ENCODE results near the gene GSTM4.

GSTM4 gene

DNA sequence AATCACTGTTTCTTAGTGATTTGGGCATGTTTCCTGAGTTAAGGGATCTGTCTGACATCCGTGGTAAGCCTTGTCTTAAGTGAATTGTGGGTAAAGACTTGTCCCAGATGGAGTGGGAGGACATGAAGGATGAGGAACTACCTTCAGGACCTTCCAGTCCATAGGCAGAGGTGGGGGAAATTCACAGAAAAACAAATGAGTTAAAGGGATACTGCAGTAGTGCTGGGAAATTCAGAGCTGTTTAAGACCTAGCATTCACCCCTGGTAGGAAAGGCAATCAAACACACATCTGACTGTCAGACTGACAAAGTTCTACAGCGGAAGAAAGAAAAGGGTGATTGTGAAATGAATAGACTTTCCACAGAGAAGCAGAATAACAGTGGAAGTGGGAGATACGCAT, 39.5 kb upstream of the GSTM4 start:
- Histone ChIP-seq H3K27me3 (replicated peaks in 2 of 5; ENCODE audit: control insufficient read depth in 4 of 5, insufficient read depth in 5 of 5, low read length in 4 of 5) (no peaks in the 10 kb centered on the region), H3K27ac (ENCODE audit: insufficient read depth in 1 of 2, low read depth in 1 of 2, low read length in 2 of 2, poor library complexity in 1 of 2, severe bottlenecking in 2 of 2) (peak overlapping the region; percentile 62 to 66), H3K9me3 (ENCODE audit: control extremely low read depth in 1 of 5, control insufficient read depth in 4 of 5, insufficient read depth in 2 of 5, low read depth in 1 of 5, low read length in 4 of 5) (no peaks in the 10 kb centered on the region), H3K36me3 (ENCODE audit: control insufficient read depth in 4 of 4, insufficient read depth in 4 of 4, low read length in 3 of 4) (no peaks in the 10 kb centered on the region), H3K4me3 (ENCODE audit: control insufficient read depth in 1 of 7, extremely low read depth in 1 of 7, insufficient read depth in 4 of 7, low read depth in 2 of 7, low read length in 6 of 7) (peak overlapping the region in 2 of 7 experiments; percentile 19 to 32), H3K4me1 (ENCODE audit: control extremely low read depth in 1 of 4, control insufficient read depth in 4 of 4, insufficient read depth in 4 of 4, low read length in 3 of 4) (peaks cover 35 to 53% (median 44%) of the 10 kb centered on the region in 4 experiments)
- no peak for DNase-seq
- POLR2A ChIA-PET, result interaction anchor here (1.0 to 1.2 kb wide), 3 partner anchors 11 to 68 kb away, joined by 3 to 4 read pairs (median 4); partner anchors contain the start of gene GNAI3
- WGBS (ENCODE audit: insufficient coverage), result 67% methylated on average over 3 of the region's 3 CpGs
- CTCF ChIA-PET, result interaction anchor here (0.9 to 9.5 kb wide), 9 partner anchors 10 to 70 kb away, joined by 3 to 90 read pairs (median 6); no protein-coding TSS in a partner anchor

DNA sequence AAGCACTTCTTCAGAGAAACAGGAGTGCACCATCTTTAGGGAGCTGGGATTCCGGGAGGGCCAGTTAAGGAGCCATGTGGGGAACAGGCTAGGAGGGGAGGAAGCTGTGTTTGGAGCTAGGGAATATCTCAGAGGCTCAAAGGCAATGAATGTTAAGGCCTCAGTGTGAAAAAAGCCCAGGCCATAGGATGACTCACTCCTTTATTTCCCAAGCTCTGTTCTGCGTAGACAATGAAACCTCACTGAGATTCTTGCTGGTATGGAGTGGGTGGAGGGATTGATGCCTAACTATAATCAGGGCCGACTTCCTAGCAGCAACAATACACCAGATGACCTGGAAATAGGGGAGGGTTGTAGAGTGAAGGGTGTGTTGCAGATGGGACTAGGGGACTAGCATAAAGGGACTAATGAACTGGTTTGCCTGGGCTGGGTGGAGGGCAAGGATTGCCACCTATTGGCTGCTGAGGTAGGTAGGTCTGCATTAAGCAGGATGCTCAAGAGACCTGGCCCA, 38.6 kb upstream of the GSTM4 start:
- 86% methylated on average over 2 of the region's 3 CpGs for WGBS (ENCODE audit: insufficient coverage)
- peaks cover 42 to 63% (median 52%) of the 10 kb centered on the region in 4 experiments for H3K4me1 ChIP-seq (ENCODE audit: control extremely low read depth in 1 of 4, control insufficient read depth in 4 of 4, insufficient read depth in 4 of 4, low read length in 3 of 4)
- ChIA-PET POLR2A (no interaction called here), CTCF (interaction anchor here (0.8 to 9.5 kb wide), 8 partner anchors 9 to 71 kb away, joined by 3 to 90 read pairs (median 6); no protein-coding TSS in a partner anchor)
- no peak overlapping the region for H3K4me3 ChIP-seq (ENCODE audit: control insufficient read depth in 1 of 7, extremely low read depth in 1 of 7, insufficient read depth in 4 of 7, low read depth in 2 of 7, low read length in 6 of 7)
- H3K36me3 ChIP-seq (ENCODE audit: control insufficient read depth in 4 of 4, insufficient read depth in 4 of 4, low read length in 3 of 4), result no peaks in the 10 kb centered on the region
- no peaks in the 10 kb centered on the region for H3K27me3 ChIP-seq (replicated peaks in 2 of 5; ENCODE audit: control insufficient read depth in 4 of 5, insufficient read depth in 5 of 5, low read length in 4 of 5)
- H3K27ac ChIP-seq (ENCODE audit: insufficient read depth in 1 of 2, low read depth in 1 of 2, low read length in 2 of 2, poor library complexity in 1 of 2, severe bottlenecking in 2 of 2), result peak overlapping the region in 1 of 2 experiments; percentile 66
- H3K9me3 ChIP-seq (ENCODE audit: control extremely low read depth in 1 of 5, control insufficient read depth in 4 of 5, insufficient read depth in 2 of 5, low read depth in 1 of 5, low read length in 4 of 5), result no peaks in the 10 kb centered on the region
- DNase-seq, result peak in 1 of 3 donors; percentile 45

DNA sequence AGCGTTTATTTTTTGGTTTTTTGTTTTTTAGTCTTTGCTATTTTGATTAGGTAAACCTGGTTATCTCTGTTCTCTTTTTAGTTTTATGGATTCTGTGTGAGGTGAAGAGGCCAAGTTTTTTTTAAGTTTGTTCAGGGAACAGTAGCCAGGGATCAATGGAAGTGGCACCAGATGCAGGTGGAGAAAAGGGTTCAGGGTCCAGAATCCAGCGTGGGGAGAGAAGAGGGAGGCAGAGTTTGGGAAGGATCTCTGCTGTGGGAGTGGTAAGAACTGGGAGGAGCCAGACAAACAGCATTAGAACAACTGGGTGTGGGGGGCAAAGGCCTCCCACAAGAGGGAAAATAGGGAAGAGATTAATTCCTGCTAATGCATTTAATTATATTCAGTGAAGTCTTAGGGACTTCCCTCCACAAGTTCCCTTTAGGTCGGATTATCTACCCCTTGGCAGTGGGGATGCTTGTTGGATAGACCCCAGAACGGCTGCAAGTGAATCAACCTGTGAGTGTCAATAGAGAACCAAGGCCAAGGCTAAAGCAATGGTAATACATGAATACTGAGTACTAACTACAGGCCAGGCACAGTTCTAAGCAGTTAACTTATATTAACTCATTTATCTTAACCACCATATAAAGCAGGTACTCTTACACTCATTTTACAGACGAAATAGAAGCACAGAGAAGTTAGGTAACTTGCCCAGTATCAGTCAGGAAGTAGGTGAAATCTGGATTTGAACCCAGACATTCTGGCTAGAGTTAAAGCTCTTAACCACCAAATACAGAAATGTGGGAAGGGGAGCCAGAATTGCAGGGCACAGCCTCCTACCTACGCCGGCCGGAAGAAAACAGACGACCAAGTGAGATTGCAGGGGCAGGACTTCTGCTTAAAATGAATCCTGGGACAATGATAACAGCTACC, 37.0 kb upstream of the GSTM4 start:
- Histone ChIP-seq H3K27ac (ENCODE audit: insufficient read depth in 1 of 2, low read depth in 1 of 2, low read length in 2 of 2, poor library complexity in 1 of 2, severe bottlenecking in 2 of 2) (peak overlapping the region; percentile 97 to 99), H3K27me3 (replicated peaks in 2 of 5; ENCODE audit: control insufficient read depth in 4 of 5, insufficient read depth in 5 of 5, low read length in 4 of 5) (no peaks in the 10 kb centered on the region), H3K4me3 (ENCODE audit: control insufficient read depth in 1 of 7, extremely low read depth in 1 of 7, insufficient read depth in 4 of 7, low read depth in 2 of 7, low read length in 6 of 7) (peak overlapping the region; percentile 76 to 97 (median 93)), H3K9me3 (ENCODE audit: control extremely low read depth in 1 of 5, control insufficient read depth in 4 of 5, insufficient read depth in 2 of 5, low read depth in 1 of 5, low read length in 4 of 5) (no peaks in the 10 kb centered on the region), H3K4me1 (ENCODE audit: control extremely low read depth in 1 of 4, control insufficient read depth in 4 of 4, insufficient read depth in 4 of 4, low read length in 3 of 4) (peaks cover 51 to 79% (median 68%) of the 10 kb centered on the region in 4 experiments), H3K36me3 (ENCODE audit: control insufficient read depth in 4 of 4, insufficient read depth in 4 of 4, low read length in 3 of 4) (no peaks in the 10 kb centered on the region)
- POLR2A ChIA-PET, result interaction anchor here (0.6 to 2.0 kb wide), 3 partner anchors 10 to 70 kb away, joined by 4 to 14 read pairs (median 5); partner anchors contain the start of gene GNAI3
- CTCF ChIA-PET, result interaction anchor here (0.8 to 25.8 kb wide), 10 partner anchors 10 to 126 kb away, joined by 3 to 430 read pairs (median 5); partner anchors contain the start of genes GNAI3 and GPR61
- DNase-seq, result no peak
- WGBS (ENCODE audit: insufficient coverage), result 22% methylated on average over 8 of the region's 9 CpGs

DNA sequence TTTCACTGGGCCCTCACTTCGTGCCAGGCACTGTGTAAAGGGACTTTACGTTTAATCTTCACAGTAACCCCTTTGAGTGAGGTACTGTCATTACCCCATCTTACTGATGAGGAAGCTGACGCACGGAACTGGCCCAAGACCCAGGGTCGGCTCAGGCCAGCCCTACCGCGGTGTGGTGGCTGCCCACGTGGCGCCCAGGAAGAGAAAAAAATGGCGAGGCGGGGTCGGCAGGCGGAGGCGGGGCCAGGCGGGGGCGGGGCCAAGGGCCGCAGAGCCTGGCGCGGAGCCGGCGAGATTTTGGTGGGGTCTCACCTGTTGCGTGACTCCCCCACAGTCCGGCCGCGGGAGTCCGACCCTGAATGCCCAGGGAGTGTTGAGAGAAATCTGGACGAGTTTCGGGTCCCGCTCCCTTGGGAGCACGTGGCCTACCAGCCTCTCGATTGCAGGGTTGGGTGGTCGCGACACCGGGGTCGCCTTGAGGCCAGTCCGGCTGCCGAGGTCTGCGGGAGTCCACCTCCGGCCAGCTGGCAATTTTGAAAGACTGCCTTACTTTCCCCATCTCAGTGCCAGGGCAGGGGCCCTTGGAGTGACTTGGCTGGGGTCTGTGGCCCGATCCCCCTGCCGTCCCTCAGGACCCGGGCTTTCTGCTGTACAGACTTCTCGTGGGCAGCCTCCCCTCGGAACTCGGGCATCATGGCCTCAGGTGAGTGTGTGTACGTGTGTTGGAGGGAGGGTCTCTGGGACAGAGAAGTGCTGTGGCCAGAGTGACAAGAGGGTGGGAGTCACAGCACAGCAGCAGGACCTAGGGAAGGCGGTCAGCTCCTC, 36.1 kb upstream of the GSTM4 start, which contains the start of the genes AMPD2 and GNAT2:
TSS of gene AMPD2 (plus strand) at position 262 of the 825 bp plus-strand sequence. CDS start 1,339 bp downstream, outside the sequence.
TSS of gene GNAT2 (minus strand) at position 41 of the 825 bp plus-strand sequence. CDS start 6,746 bp downstream, outside the sequence.
- ChIA-PET CTCF (interaction anchor here (0.5 to 25.8 kb wide), 12 partner anchors 9 to 408 kb away, joined by 3 to 430 read pairs (median 4); partner anchors contain the start of genes GNAI3 and GPR61), POLR2A (interaction anchor here (0.6 to 2.0 kb wide), 4 partner anchors 9 to 73 kb away, joined by 4 to 14 read pairs (median 4); partner anchors contain the start of gene GNAI3)
- Histone ChIP-seq H3K27me3 (replicated peaks in 2 of 5; ENCODE audit: control insufficient read depth in 4 of 5, insufficient read depth in 5 of 5, low read length in 4 of 5) (no peaks in the 10 kb centered on the region), H3K9me3 (ENCODE audit: control extremely low read depth in 1 of 5, control insufficient read depth in 4 of 5, insufficient read depth in 2 of 5, low read depth in 1 of 5, low read length in 4 of 5) (no peaks in the 10 kb centered on the region), H3K4me1 (ENCODE audit: control extremely low read depth in 1 of 4, control insufficient read depth in 4 of 4, insufficient read depth in 4 of 4, low read length in 3 of 4) (peaks cover 51 to 87% (median 74%) of the 10 kb centered on the region in 4 experiments), H3K36me3 (ENCODE audit: control insufficient read depth in 4 of 4, insufficient read depth in 4 of 4, low read length in 3 of 4) (no peaks in the 10 kb centered on the region), H3K27ac (ENCODE audit: insufficient read depth in 1 of 2, low read depth in 1 of 2, low read length in 2 of 2, poor library complexity in 1 of 2, severe bottlenecking in 2 of 2) (peak within 1 kb of the TSS; percentile 97 to 99), H3K4me3 (ENCODE audit: control insufficient read depth in 1 of 7, extremely low read depth in 1 of 7, insufficient read depth in 4 of 7, low read depth in 2 of 7, low read length in 6 of 7) (peak within 1 kb of the TSS; percentile 76 to 97 (median 93))
- WGBS (ENCODE audit: insufficient coverage), result 0% methylated on average over 41 of the region's 47 CpGs
- peak; percentile 75 to 90 (median 88) for DNase-seq

DNA sequence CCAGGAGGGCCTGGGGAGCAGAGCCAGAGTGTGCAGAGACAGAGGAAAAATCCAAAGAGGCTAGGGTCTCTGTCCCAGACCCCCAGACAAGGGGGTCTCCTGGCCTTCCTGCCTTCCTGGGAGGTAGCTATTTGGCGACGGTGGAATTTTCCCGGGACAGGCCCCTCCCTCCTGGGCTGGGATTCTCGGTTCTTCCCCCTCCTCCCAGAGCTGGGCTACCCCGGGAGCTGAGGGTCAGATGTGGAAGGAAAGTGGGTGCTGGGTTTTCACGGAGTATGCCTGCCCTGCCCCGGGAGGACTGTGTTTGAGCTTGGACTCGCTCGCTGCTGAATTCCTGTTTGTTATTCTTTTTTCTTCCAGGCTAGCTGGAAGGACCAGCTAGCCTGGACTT, 35.5 kb upstream of the GSTM4 start:
- Histone ChIP-seq H3K4me3 (ENCODE audit: control insufficient read depth in 1 of 7, extremely low read depth in 1 of 7, insufficient read depth in 4 of 7, low read depth in 2 of 7, low read length in 6 of 7) (peak overlapping the region; percentile 76 to 97 (median 93)), H3K27ac (ENCODE audit: insufficient read depth in 1 of 2, low read depth in 1 of 2, low read length in 2 of 2, poor library complexity in 1 of 2, severe bottlenecking in 2 of 2) (peak overlapping the region; percentile 97 to 99), H3K27me3 (replicated peaks in 2 of 5; ENCODE audit: control insufficient read depth in 4 of 5, insufficient read depth in 5 of 5, low read length in 4 of 5) (no peaks in the 10 kb centered on the region), H3K36me3 (ENCODE audit: control insufficient read depth in 4 of 4, insufficient read depth in 4 of 4, low read length in 3 of 4) (peaks cover 0 to 5% (median 4%) of the 10 kb centered on the region in 4 experiments), H3K9me3 (ENCODE audit: control extremely low read depth in 1 of 5, control insufficient read depth in 4 of 5, insufficient read depth in 2 of 5, low read depth in 1 of 5, low read length in 4 of 5) (no peaks in the 10 kb centered on the region), H3K4me1 (ENCODE audit: control extremely low read depth in 1 of 4, control insufficient read depth in 4 of 4, insufficient read depth in 4 of 4, low read length in 3 of 4) (peaks cover 51 to 89% (median 78%) of the 10 kb centered on the region in 4 experiments)
- 0% methylated on average over 5 of the region's 9 CpGs for WGBS (ENCODE audit: insufficient coverage)
- DNase-seq, result no peak
- POLR2A ChIA-PET, result interaction anchor here (0.7 to 2.0 kb wide), 3 partner anchors 8 to 74 kb away, joined by 4 to 14 read pairs (median 5); partner anchors contain the start of gene GNAI3
- CTCF ChIA-PET, result interaction anchor here (0.6 to 25.8 kb wide), 12 partner anchors 8 to 154 kb away, joined by 3 to 430 read pairs (median 4); partner anchors contain the start of genes GNAI3 and GPR61

DNA sequence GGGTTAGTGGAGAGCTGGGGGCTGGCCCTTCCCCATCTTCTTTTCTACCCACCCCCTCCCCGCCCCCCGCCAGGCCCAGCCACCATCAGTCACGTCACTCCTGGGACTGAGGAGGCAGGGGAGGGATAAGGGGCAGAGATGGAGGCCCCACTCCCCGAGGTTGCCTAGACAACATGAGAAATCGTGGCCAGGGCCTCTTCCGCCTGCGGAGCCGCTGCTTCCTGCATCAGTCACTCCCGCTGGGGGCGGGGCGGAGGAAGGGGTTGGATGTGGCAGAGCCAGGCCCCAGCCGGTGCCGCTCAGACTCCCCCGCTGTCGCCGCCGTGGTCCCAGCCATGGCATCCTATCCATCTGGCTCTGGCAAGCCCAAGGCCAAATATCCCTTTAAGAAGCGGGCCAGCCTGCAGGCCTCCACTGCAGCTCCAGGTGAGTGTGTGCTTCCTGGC, 35.0 kb upstream of the GSTM4 start:
- WGBS (ENCODE audit: insufficient coverage), result 0% methylated on average over 13 of the region's 18 CpGs
- ChIA-PET CTCF (interaction anchor here (0.6 to 25.8 kb wide), 11 partner anchors 8 to 153 kb away, joined by 3 to 430 read pairs (median 4); partner anchors contain the start of genes GNAI3 and GPR61), POLR2A (interaction anchor here (0.7 to 2.0 kb wide), 3 partner anchors 8 to 74 kb away, joined by 4 to 14 read pairs (median 5); partner anchors contain the start of gene GNAI3)
- peak overlapping the region; percentile 97 to 99 for H3K27ac ChIP-seq (ENCODE audit: insufficient read depth in 1 of 2, low read depth in 1 of 2, low read length in 2 of 2, poor library complexity in 1 of 2, severe bottlenecking in 2 of 2)
- peaks cover 48 to 85% (median 75%) of the 10 kb centered on the region in 4 experiments for H3K4me1 ChIP-seq (ENCODE audit: control extremely low read depth in 1 of 4, control insufficient read depth in 4 of 4, insufficient read depth in 4 of 4, low read length in 3 of 4)
- peak overlapping the region; percentile 76 to 97 (median 93) for H3K4me3 ChIP-seq (ENCODE audit: control insufficient read depth in 1 of 7, extremely low read depth in 1 of 7, insufficient read depth in 4 of 7, low read depth in 2 of 7, low read length in 6 of 7)
- peaks cover 0 to 9% (median 6%) of the 10 kb centered on the region in 4 experiments for H3K36me3 ChIP-seq (ENCODE audit: control insufficient read depth in 4 of 4, insufficient read depth in 4 of 4, low read length in 3 of 4)
- no peaks in the 10 kb centered on the region for H3K27me3 ChIP-seq (replicated peaks in 2 of 5; ENCODE audit: control insufficient read depth in 4 of 5, insufficient read depth in 5 of 5, low read length in 4 of 5)
- no peaks in the 10 kb centered on the region for H3K9me3 ChIP-seq (ENCODE audit: control extremely low read depth in 1 of 5, control insufficient read depth in 4 of 5, insufficient read depth in 2 of 5, low read depth in 1 of 5, low read length in 4 of 5)
- peak; percentile 97 to 99 (median 99) for DNase-seq

Data from common myeloid progenitor, CD34-positive (primary cell).